Endometrial microvascular endothelial cells (primary cell): Measurements from ENCODE around the gene ITPR3. TPM values are rescaled to one million over a fixed set of nuclear protein-coding genes. Genes with fewer than 3 reads are reported as not detected.

Experiments
- in situ Hi-C: cut with HindIII; loops from 2 replicates; pipeline ENCODE4 v1.10.0; 2017; ENCODE audit warnings: low sequenced_read_pairs, low pct_unique_long_range_greater_than_20kb; ENCODE audit errors: inconsistent ontology term
- total RNA-seq: library from RNA; depleted of rRNA; stranded (reverse); fragments of >200 nt; gene quantifications from one replicate; pipeline ENCODE4 v1.2.3, GENCODE V29; 2015; ENCODE audit errors: inconsistent ontology term

ITPR3 gene
- total RNA-seq, 1 donor from 2014 or later: 56.0 TPM

DNA sequence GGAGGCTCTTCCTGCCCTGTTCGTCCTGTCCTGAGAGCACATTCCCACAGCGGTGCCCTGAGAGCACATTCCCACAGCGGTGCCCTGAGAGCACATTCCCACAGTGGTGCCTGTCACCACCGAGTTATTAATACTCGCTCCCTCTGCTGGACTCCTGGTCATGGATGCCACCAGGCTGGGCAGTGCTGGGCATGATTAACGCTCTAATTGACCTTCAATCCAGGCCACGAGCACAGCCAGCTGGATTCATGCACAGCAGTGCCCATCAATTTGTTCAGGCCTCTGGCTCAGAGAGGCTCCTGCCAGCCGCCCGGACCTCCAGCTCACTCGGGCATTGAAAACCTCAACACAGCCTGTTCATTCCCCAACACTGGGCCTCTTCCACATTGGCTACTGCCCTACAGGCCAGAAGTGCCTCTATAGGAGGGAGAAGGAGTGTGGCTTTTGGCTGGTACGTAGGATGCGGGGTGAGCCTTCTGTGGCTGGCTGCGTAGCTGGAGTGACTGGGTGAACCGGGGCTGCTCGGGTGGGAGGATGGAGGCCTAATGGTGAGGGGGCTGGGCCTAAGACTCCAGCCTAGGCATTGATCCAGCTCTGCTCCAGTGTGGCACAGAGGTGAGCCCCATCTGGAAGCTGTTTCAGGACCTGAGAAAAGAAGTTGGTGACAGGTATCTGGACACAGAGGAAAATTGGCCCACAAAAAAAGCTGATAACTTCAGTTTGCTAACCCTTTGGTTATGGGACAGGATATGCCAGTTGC lies 116.3 kb downstream of the ITPR3 start:
- in situ Hi-C loops: no loop called here

- in situ Hi-C loops: no loop called here
Measured at GRCh38 chr6:33738153-33738552, 117.0 kb downstream of the ITPR3 start.

DNA sequence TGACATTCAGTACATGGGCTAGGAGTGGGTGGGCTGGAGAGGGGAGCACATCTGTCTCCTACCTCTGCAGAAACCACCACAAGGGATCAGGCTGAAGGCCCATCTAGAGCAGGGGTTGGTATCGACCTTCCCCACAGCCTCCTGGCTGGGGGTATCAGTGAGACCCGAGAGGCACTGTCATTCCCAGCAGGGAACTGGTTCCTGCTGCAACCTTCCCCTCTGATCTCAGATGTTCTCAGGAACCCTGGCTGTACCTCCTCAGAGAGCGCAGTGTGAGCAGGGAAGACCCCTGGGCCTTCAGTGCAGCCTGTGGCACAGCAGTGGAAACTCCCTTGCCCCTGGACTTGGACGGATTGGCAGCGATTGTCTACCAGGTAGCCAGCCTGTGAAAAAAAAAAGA lies 117.8 kb downstream of the ITPR3 start:
- in situ Hi-C loops: no loop called here

DNA sequence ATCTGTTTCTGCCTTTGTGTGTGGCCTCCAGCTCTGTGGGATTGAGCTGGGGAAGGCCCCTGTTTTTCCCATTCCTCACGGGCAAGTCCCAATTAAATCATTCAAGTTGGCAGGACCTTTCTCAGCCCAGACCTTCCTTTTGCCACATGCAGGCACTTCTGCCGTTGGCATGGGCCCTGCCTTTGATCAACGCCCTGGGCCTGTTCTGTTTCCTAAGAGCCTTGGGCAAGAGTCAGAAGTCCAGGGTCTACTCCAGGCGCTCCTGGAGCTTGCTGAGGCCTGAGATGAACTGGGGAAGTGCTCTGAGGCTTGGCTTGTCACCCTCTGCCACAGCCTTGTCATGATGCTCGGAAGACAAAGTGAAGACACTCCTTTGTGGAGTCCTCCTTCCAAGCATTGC lies 118.4 kb downstream of the ITPR3 start:
- in situ Hi-C loops: no loop called here

DNA sequence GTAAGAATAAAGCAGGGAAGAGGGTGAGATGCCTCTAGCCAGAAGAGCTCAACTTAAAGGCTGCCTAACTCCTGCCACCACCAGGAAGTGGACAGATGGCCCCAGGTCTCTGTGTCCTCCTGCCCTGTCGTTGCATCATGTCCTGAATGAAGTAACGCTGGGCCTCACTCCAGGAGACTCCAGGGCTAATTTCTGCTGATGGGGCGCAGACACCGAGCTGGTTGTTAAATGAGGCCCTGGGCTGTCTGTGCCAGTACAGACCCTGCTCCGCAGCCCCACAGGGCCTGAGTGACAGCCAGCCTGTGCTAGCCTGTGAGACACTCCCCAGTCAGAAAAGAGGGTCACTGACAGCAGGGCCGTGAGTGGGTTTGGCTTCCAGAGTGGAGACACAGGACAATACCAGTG lies 119.1 kb downstream of the ITPR3 start:
- in situ Hi-C loops: no loop called here

DNA sequence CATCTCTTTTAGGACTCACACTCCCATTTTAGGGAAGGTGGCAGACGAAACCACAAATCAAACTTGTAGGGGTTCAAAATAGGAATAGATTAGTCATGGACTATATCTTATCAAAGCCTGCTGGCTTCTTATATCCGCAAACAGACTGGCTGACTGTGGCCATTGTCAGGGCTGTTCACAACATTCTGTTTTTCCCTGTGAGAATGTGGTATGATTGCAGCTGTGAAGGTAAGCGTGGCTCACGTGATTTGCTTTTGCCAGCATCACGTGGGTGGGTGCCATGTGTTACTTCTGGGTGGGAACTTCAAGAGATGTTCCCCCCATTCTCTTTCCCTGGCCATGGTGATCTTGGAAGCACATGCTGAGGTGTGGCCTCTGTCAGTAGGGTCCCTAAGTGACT lies 119.7 kb downstream of the ITPR3 start:
- in situ Hi-C loops: no loop called here

DNA sequence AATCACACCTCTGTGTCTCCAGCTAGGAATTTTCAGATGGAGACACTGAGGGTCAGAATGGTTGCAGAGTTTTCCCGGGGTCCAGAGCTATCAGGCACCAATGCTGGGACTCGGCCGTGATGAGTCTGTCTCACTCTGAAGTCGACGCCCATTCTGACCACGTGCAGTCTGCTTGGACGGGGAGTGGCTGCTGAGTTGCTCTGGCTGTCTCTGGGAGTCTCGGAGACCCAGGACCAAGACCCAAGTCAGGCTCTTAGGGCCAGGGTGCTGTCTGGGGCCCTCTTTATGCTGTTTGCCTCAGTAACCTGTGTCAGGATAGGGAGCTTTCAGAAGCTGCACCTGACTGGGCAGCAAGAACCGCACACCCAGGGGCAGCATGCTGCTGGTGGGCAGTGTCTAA lies 121.0 kb downstream of the ITPR3 start:
- in situ Hi-C loops: no loop called here

DNA sequence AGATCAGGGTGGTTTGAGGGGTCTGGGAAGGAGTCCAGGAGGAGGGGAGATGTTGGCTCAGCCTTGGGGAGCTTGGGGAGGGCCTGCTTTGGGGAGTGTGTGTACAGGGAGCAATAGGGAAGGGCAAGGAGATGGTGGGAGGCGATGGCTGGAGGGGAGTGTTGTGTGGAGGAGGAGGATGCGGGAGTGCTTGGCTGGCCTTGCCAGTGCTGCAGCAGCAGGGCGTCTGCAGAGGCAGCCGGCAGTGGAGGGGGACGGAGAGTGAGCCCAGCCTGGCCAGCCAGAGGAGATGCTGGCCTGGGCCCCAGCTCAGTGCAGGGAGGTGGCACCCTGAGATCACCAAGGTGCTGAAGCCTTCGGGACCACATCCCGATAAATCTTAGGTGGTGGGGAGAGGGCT lies 121.7 kb downstream of the ITPR3 start:
- in situ Hi-C loops: no loop called here

DNA sequence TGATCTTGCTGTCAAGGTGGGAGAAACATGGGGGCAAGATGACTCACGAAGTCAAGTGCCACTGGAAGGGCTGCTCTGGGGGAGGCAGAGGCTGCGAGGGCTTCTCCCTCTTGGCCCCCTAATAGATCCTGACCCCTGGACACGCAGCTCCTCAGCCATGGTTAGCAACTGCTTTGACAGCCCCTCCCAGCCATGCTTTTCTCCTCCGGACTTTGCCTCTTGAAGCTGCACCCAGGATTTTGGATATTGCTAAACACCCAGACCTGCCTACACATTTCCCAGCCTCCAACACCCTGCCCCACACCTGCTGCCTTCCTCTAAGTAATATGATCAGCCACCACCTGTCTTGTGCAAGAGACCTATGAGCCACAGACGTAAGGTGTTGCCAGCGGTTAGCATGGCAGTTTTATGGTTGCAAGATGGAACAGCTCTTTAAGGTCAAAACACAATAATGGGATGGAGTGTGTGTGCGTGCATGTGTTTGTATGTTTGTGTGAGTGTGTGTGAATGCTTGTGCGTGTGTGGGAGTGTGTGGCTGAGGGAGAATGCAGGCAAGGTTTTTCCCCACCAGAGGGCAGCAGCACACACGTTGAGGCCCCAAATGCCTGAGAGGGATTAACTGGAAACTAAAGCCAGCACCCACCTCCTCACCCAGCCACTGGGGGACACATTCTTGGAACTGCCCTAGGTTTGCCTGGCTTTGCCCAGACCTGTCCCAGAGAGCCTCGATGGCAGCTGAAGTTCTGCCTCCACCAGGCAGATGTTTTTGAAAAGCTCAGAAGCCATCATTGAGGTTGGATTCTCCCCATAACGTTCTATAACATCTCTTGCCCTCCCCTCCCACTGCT lies 123.1 kb downstream of the ITPR3 start:
- in situ Hi-C loops: no loop called here

DNA sequence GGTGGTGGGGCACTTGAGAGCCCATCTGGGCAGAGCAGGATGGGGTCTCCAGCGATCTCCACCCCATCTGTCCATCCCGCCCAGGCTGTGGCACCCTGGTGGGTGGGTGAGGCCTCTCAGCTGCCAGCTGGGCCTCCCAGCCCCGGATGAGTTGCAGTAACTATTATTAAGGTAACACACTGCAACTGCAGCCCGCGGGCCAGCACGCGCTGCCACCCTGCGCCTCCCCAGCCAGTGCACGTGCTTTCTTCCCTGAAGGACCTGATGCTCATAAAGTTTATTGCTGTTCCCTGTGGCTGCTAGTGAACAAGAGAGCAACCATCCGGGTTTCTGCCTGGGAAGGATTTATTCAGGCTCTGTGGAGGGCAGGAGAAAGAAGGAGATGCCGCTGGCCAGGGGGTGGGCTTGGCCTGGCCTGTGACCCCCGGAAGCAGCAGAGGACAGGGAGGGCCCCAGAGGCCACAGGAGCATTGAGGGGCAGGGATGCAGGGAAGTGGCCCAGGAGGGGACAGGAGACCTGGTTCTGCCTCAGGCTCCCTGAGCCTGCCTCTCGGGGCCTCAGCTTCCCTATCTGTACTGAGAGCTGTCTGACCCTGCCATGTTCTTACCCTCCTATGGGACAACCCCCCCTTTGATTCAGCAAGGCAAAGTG lies 123.9 kb downstream of the ITPR3 start:
- in situ Hi-C loops: no loop called here

DNA sequence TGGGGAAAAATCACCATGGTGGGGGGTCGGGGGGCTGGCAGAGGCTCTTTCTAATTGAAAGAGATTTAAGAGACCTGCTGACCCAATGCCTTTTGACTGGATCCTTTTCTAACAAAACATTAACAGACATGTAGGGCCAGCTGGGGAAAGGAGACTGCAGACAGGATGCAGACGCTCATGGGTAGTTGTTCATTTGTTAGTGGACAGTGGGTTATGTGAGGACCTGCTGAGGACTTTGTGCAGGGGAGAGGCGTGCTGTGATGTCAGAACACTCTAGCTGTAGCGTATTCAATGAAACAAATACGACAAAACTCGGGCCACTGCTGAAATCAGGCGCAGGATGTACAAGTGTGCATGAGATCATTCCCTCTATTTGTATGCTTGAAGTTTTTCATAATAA lies 124.4 kb downstream of the ITPR3 start:
- in situ Hi-C loops: no loop called here

Other genes with a start within 250 kb of the ITPR3 start
- gene KIFC1, start 229.5 kb upstream of the ITPR3 start, total RNA-seq: 55.4 TPM
- gene PHF1, start 210.3 kb upstream of the ITPR3 start, total RNA-seq: 20.3 TPM
- 117 TPM for gene CUTA, start 203.2 kb upstream of the ITPR3 start, total RNA-seq
- 1.7 TPM for gene SYNGAP1, start 201.3 kb upstream of the ITPR3 start, total RNA-seq
- gene ZBTB9, start 166.7 kb upstream of the ITPR3 start, total RNA-seq: 8.1 TPM
- gene BAK1, start 41.0 kb upstream of the ITPR3 start, total RNA-seq: 13.7 TPM
- 59.1 TPM for gene UQCC2, start 90.4 kb downstream of the ITPR3 start, total RNA-seq
- not detected for gene IP6K3, start 125.6 kb downstream of the ITPR3 start, total RNA-seq
- 33.9 TPM for gene LEMD2, start 167.8 kb downstream of the ITPR3 start, total RNA-seq
- gene MLN, start 182.7 kb downstream of the ITPR3 start, total RNA-seq: not detected